Mesothelial cell of epicardium (in vitro differentiated cells): ENCODE data around the gene RUNX2. TPM values are rescaled to one million over a fixed set of nuclear protein-coding genes. Genes with fewer than 3 reads are reported as not detected.

ENCODE experiments used
- DNase-seq, 2 experiments: peaks; one replicate each; pipeline ENCODE4 v3.0.0; 2021; ENCODE audit warnings: low spot score in 2 of 2; ENCODE audit not compliant: unreplicated experiment in 2 of 2
- H3K27ac Mint-ChIP-seq: 2 replicates; pipeline ENCODE4 v1.8.0; 2021; ENCODE audit warnings: mixed read lengths
- H3K27me3 Mint-ChIP-seq: 2 replicates; pipeline ENCODE4 v1.8.0; 2021; ENCODE audit warnings: low read depth, mixed read lengths
- H3K36me3 Mint-ChIP-seq: 2 replicates; pipeline ENCODE4 v1.8.0; 2021; ENCODE audit warnings: mixed read lengths
- H3K4me1 Mint-ChIP-seq: 2 replicates; pipeline ENCODE4 v1.8.0; 2021; ENCODE audit warnings: mixed read lengths
- H3K4me3 Mint-ChIP-seq: 2 replicates; pipeline ENCODE4 v1.8.0; 2021; ENCODE audit warnings: mild to moderate bottlenecking, moderate library complexity, mixed read lengths
- H3K9me3 Mint-ChIP-seq: 2 replicates; pipeline ENCODE4 v1.8.0; 2021; ENCODE audit warnings: mixed read lengths
- total RNA-seq: library from RNA; stranded (reverse); gene quantifications from 3 replicates; pipeline ENCODE4 v1.2.1, GENCODE V29; 2021
- TF ChIP-seq, protein P1 (sequence below): fragments of 200-600 bp; sonication (generic); IDR thresholded peaks from one replicate; pipeline ENCODE4 v1.5.0; 2021; ENCODE audit warnings: antibody characterized with exemption; ENCODE audit not compliant: unreplicated experiment

RUNX2 gene
- total RNA-seq, 1 donor from 2014 or later: 4.4 TPM

- TF ChIP-seq, protein P1, sequence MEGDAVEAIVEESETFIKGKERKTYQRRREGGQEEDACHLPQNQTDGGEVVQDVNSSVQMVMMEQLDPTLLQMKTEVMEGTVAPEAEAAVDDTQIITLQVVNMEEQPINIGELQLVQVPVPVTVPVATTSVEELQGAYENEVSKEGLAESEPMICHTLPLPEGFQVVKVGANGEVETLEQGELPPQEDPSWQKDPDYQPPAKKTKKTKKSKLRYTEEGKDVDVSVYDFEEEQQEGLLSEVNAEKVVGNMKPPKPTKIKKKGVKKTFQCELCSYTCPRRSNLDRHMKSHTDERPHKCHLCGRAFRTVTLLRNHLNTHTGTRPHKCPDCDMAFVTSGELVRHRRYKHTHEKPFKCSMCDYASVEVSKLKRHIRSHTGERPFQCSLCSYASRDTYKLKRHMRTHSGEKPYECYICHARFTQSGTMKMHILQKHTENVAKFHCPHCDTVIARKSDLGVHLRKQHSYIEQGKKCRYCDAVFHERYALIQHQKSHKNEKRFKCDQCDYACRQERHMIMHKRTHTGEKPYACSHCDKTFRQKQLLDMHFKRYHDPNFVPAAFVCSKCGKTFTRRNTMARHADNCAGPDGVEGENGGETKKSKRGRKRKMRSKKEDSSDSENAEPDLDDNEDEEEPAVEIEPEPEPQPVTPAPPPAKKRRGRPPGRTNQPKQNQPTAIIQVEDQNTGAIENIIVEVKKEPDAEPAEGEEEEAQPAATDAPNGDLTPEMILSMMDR: no peak
- Mint-ChIP-seq H3K9me3 (no peaks in the 10 kb centered on the region), H3K27me3 (no peaks in the 10 kb centered on the region)
These were observed 235.7 kb downstream of the RUNX2 start for GRCh38 chr6:45563844-45564243.

DNA sequence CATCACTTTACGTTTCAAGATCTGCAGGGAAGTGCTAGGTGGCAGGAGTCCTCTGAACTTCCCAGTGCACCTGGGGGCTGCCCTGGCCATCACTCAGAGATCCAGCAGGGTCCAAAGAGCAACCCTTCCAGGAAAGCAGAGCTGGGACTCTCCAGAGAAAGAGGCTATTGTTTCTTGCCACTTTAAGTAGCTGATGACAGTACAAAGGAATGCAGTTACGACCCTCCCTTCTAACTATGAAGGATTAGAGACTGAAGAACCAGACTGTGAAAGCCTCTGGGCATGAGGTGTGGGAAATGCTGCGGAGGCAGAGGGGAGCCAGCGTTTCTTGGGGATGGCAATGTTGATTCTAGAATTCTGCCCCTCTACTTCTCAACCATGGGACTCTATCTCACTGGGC is 238.8 kb downstream of the RUNX2 start:
- DNase-seq: no peak
- peak overlapping the region; percentile 98 for H3K27ac Mint-ChIP-seq
- peaks cover 54% of the 10 kb centered on the region for H3K4me1 Mint-ChIP-seq
- no peak overlapping the region for H3K4me3 Mint-ChIP-seq
- no peaks in the 10 kb centered on the region for H3K27me3 Mint-ChIP-seq
- TF ChIP-seq, protein P1: no peak
- no peaks in the 10 kb centered on the region for H3K9me3 Mint-ChIP-seq
- no peaks in the 10 kb centered on the region for H3K36me3 Mint-ChIP-seq

More at GRCh38 chr6:45563844-45564243, 235.7 kb downstream of the RUNX2 start:
- peak overlapping the region; percentile 71 for H3K27ac Mint-ChIP-seq
- H3K4me1 Mint-ChIP-seq: peaks cover 49% of the 10 kb centered on the region
- no peak for DNase-seq
- H3K36me3 Mint-ChIP-seq: no peaks in the 10 kb centered on the region
- no peak overlapping the region for H3K4me3 Mint-ChIP-seq

- TF ChIP-seq, protein P1: no peak
- Mint-ChIP-seq H3K4me1 (peaks cover 52% of the 10 kb centered on the region), H3K9me3 (no peaks in the 10 kb centered on the region), H3K36me3 (no peaks in the 10 kb centered on the region), H3K27me3 (no peaks in the 10 kb centered on the region), H3K27ac (no peak overlapping the region), H3K4me3 (no peak overlapping the region)
- DNase-seq: no peak
These were observed 239.7 kb downstream of the RUNX2 start for GRCh38 chr6:45567879-45568278.

GRCh38 chr6:45568626-45569025 is 240.5 kb downstream of the RUNX2 start:
- TF ChIP-seq, protein P1: no peak
- DNase-seq: no peak
- Mint-ChIP-seq H3K4me1 (peaks cover 44% of the 10 kb centered on the region), H3K9me3 (no peaks in the 10 kb centered on the region), H3K27ac (peak overlapping the region; percentile 5), H3K27me3 (peaks cover 2% of the 10 kb centered on the region), H3K36me3 (no peaks in the 10 kb centered on the region), H3K4me3 (no peak overlapping the region)

DNA sequence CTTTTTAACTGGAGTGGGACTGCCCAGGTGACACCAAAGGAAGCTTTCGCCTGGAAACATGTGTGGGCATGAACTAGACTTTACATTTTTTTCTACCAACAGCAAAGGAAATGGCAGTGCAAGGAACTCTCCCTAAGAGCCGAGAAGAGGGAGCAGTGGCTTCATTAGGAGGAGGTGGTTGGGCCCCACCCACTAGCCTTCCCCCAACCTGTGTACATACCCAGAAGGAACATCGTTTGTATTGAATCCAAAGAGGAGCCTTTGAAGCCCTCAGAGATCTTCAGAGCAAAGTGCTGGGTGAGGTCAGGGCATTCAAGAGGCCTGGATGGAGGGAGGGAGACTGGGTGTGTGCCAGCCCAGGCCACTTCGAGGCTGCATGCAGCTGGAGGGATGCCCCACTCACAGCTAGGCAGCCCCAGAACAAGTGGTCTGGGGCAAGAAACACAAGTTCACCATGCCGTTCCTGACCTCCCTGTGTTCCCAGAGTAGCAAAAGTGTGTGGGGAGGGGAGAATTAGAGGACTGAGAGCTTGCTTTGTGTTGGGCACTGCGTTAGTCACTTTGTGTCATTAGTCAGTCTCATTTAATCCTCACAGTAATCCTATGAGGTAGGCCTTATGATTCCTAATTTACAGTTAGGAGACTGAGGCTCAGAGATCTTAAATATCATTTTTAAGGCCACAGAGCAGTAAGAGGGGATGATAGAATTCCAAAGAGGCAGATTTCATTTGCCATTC is 241.2 kb downstream of the RUNX2 start:
- no peaks in the 10 kb centered on the region for H3K36me3 Mint-ChIP-seq
- peaks cover 2% of the 10 kb centered on the region for H3K27me3 Mint-ChIP-seq
- H3K9me3 Mint-ChIP-seq: no peaks in the 10 kb centered on the region
- peaks cover 38% of the 10 kb centered on the region for H3K4me1 Mint-ChIP-seq
- H3K27ac Mint-ChIP-seq: peak overlapping the region; percentile 5
- TF ChIP-seq, protein P1: no peak
- no peak for DNase-seq
- H3K4me3 Mint-ChIP-seq: no peak overlapping the region
